ENCODE measurements around the gene TLK1. TPM values are rescaled to one million over a fixed set of nuclear protein-coding genes. Genes with fewer than 3 reads are reported as not detected.

Gene TLK1
- total RNA-seq, 1 donor from 2014 or later: 35.8 TPM

DNA sequence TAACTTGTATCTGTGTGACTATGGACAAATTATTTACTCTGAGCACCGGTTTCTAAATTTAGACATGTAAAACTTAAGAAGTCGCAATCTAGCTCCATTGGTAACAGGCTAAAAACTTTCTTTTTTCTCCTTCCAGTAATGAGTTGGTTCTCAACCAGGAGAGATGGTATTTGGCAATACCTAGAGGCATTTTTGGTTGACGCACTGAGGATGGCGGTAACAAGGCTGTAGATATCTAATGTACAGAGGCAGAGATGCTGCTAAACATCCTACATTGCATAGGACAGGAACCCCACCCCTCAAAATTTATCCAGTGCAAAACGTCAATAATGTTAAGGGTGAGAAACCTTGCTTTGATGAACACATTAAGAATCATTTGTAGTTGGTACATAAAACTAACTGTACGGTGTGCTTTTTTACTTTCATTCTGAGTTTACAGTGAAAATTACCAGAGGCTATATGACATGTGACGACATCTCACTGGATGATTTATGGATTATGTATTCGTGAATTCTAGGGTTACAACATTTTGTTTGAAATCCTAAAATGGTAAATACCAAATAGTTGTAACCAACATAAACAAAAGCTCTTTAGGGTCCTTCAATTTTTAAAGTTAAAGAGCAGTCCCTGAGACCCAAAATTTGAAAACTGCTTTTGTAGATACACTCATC, 91.3 kb downstream of the TLK1 start:
- Histone ChIP-seq H3K4me1 (no peaks in the 10 kb centered on the region), H3K9me3 (no peaks in the 10 kb centered on the region), H3K27me3 (no peaks in the 10 kb centered on the region), H3K4me3 (no peak overlapping the region), H3K36me3 (peaks cover 0 to 11% of the 10 kb centered on the region in 2 donors), H3K27ac (no peak overlapping the region)
- intact Hi-C loops (cut with DNase I): no loop called here
- TF ChIP-seq POLR2A (IDR thresholded peaks at IDR 0.05): no peak
- TF ChIP-seq, protein P1, sequence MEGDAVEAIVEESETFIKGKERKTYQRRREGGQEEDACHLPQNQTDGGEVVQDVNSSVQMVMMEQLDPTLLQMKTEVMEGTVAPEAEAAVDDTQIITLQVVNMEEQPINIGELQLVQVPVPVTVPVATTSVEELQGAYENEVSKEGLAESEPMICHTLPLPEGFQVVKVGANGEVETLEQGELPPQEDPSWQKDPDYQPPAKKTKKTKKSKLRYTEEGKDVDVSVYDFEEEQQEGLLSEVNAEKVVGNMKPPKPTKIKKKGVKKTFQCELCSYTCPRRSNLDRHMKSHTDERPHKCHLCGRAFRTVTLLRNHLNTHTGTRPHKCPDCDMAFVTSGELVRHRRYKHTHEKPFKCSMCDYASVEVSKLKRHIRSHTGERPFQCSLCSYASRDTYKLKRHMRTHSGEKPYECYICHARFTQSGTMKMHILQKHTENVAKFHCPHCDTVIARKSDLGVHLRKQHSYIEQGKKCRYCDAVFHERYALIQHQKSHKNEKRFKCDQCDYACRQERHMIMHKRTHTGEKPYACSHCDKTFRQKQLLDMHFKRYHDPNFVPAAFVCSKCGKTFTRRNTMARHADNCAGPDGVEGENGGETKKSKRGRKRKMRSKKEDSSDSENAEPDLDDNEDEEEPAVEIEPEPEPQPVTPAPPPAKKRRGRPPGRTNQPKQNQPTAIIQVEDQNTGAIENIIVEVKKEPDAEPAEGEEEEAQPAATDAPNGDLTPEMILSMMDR (IDR thresholded peaks at IDR 0.05): no peak
- no peak for TF ChIP-seq POLR2AphosphoS5 (IDR thresholded peaks at IDR 0.05; ENCODE audit: insufficient read depth in 1 of 2, low read depth in 1 of 2)
- no peak for DNase-seq (ENCODE audit: extremely low spot score in 2 of 2)

DNA sequence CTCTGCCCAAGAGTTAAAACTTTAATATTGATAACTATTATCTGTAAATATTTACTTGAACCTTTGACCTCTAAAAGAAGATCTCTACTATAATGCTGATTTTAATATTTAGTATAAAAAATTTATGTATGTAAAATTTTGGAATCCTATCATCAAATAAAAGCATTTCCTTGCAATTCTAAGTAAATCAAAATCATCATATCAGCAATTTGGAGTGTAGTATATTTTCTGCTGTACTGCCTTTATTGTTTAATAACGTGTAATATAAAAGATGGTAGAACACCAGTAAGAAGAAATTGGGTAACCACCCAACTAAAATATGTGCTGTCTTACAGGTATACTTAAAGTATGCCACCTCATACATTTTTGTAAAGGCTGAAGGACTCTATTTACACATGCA, 94.6 kb downstream of the TLK1 start:
- intact Hi-C loops (cut with DNase I): no loop called here
- no peaks in the 10 kb centered on the region for H3K4me1 ChIP-seq
- no peak overlapping the region for H3K27ac ChIP-seq
- peaks cover 0 to 6% of the 10 kb centered on the region in 2 donors for H3K36me3 ChIP-seq
- H3K9me3 ChIP-seq: no peaks in the 10 kb centered on the region
- DNase-seq (ENCODE audit: extremely low spot score in 2 of 2): no peak
- TF ChIP-seq, protein P1 (IDR thresholded peaks at IDR 0.05): no peak
- no peak for TF ChIP-seq POLR2A (IDR thresholded peaks at IDR 0.05)
- TF ChIP-seq POLR2AphosphoS5 (IDR thresholded peaks at IDR 0.05; ENCODE audit: insufficient read depth in 1 of 2, low read depth in 1 of 2): no peak
- no peak overlapping the region for H3K4me3 ChIP-seq
- no peaks in the 10 kb centered on the region for H3K27me3 ChIP-seq

DNA sequence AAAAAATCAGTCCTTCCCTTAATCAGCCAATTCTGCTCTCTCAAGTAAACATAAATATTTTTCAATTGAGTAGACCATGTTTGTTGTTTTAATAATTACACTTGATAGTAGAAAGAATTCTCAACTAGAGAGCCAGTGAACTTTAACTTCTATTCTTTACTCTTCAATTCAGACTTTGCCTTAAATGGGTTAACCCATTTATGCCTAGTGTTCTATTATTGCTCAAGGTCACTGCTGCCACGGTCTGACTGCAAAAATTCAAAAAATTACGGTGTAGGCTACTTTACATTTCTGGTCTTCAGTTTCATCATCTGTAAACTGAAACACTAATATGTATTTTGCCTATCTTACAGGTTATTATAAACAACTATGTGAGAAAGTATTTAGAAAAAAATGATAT, 103.1 kb downstream of the TLK1 start:
- Histone ChIP-seq H3K9me3 (no peaks in the 10 kb centered on the region), H3K36me3 (peaks cover 0 to 4% of the 10 kb centered on the region in 2 donors), H3K4me3 (no peak overlapping the region), H3K4me1 (no peaks in the 10 kb centered on the region), H3K27ac (no peak overlapping the region), H3K27me3 (no peaks in the 10 kb centered on the region)
- DNase-seq (ENCODE audit: extremely low spot score in 2 of 2): no peak
- TF ChIP-seq POLR2AphosphoS5 (IDR thresholded peaks at IDR 0.05; ENCODE audit: insufficient read depth in 1 of 2, low read depth in 1 of 2): no peak
- TF ChIP-seq POLR2A (IDR thresholded peaks at IDR 0.05): no peak
- TF ChIP-seq, protein P1 (IDR thresholded peaks at IDR 0.05): no peak
- intact Hi-C loops (cut with DNase I): no loop called here

DNA sequence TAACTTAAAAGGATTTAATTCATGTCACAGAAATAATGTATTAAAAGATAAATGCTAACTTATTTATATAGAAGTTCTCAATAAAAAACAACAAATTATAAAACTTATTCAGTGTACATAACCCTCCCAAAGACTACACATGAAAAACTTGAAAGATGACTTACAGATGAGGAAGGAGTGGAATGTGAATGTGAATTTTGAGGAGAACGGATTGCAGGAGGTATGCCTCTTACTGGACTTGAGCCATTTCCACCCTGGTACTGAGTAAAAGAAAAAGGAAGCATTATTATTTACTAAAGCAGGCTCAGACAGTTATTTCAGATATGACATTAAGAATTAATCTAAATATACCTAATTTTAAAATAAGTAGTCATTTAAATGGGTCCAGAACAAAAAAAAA, 104.4 kb downstream of the TLK1 start:
- Histone ChIP-seq H3K36me3 (peaks cover 2 to 10% of the 10 kb centered on the region in 2 donors), H3K4me1 (no peaks in the 10 kb centered on the region), H3K27me3 (no peaks in the 10 kb centered on the region), H3K27ac (no peak overlapping the region), H3K9me3 (no peaks in the 10 kb centered on the region), H3K4me3 (no peak overlapping the region)
- intact Hi-C loops (cut with DNase I): no loop called here
- no peak for DNase-seq (ENCODE audit: extremely low spot score in 2 of 2)
- TF ChIP-seq, protein P1 (IDR thresholded peaks at IDR 0.05): no peak

DNA sequence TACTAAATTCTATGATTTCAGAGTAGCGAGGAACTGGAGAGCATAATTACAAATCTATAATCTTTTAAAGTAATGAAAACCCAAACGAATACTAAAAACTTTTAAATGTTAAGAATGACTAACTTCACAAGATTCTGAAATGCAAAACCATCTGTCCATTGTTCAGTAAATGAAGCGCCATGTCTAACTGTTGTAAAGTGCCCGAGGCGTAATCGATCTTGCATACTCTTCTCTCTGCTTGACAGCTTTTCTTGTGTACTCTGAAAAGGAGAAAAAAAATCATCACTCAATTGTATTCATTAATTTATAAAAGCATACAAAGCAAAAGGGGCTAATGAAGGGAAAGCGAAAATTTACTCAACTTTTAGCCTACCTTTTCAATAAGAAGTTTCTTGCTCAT, 111.0 kb downstream of the TLK1 start:
- Histone ChIP-seq H3K27ac (no peak overlapping the region), H3K9me3 (no peaks in the 10 kb centered on the region), H3K36me3 (peaks cover 2 to 41% of the 10 kb centered on the region in 2 donors), H3K4me3 (no peak overlapping the region), H3K4me1 (no peaks in the 10 kb centered on the region), H3K27me3 (no peaks in the 10 kb centered on the region)
- TF ChIP-seq POLR2A (IDR thresholded peaks at IDR 0.05) (no peak), POLR2AphosphoS5 (IDR thresholded peaks at IDR 0.05; ENCODE audit: insufficient read depth in 1 of 2, low read depth in 1 of 2) (no peak)
- TF ChIP-seq, protein P1 (IDR thresholded peaks at IDR 0.05): no peak
- DNase-seq (ENCODE audit: extremely low spot score in 2 of 2): no peak
- intact Hi-C loops (cut with DNase I): no loop called here
